NT2/D1 (cell line): Measurements from ENCODE around the gene RERE.

Experiments used
- DNase-seq: peaks from one replicate; pipeline ENCODE4 v3.0.0-alpha.2; 2011; ENCODE audit warnings: low read depth, low spot score
- H3K27me3 ChIP-seq: 2 replicates; pipeline ENCODE4 v1.6.0; 2011; ENCODE audit warnings: mild to moderate bottlenecking; ENCODE audit not compliant: insufficient read length, insufficient read depth
- H3K36me3 ChIP-seq: 2 replicates; pipeline ENCODE4 v1.6.1; 2011; ENCODE audit warnings: mild to moderate bottlenecking, low read length, mixed read lengths; ENCODE audit not compliant: insufficient read depth, insufficient read length
- H3K4me1 ChIP-seq: 2 replicates; pipeline ENCODE4 v1.5.1; 2011; ENCODE audit not compliant: insufficient read depth, insufficient read length
- H3K4me3 ChIP-seq: 2 replicates; pipeline ENCODE4 v1.5.1; 2011; ENCODE audit warnings: low read depth; ENCODE audit not compliant: insufficient read length
- H3K9ac ChIP-seq: 2 replicates; pipeline ENCODE4 v1.6.0; 2011; ENCODE audit warnings: low read depth; ENCODE audit not compliant: insufficient read length
- H3K9me3 ChIP-seq: 2 replicates; pipeline ENCODE4 v1.5.1; 2011; ENCODE audit warnings: mild to moderate bottlenecking, low read length; ENCODE audit not compliant: insufficient read depth
- SUZ12 ChIP-seq: IDR thresholded peaks from 2 replicates; pipeline ENCODE4 v1.6.1; 2011; ENCODE audit not compliant: insufficient read length, insufficient read depth; ENCODE audit errors: extremely low read depth
- YY1 ChIP-seq: IDR thresholded peaks from 2 replicates; pipeline ENCODE4 v1.6.1; 2011; ENCODE audit not compliant: insufficient read length, insufficient read depth
- ZNF274 ChIP-seq: IDR thresholded peaks from 2 replicates; pipeline ENCODE4 v1.6.1; 2011; ENCODE audit warnings: mild to moderate bottlenecking, low read depth, low read length

Gene RERE

DNA sequence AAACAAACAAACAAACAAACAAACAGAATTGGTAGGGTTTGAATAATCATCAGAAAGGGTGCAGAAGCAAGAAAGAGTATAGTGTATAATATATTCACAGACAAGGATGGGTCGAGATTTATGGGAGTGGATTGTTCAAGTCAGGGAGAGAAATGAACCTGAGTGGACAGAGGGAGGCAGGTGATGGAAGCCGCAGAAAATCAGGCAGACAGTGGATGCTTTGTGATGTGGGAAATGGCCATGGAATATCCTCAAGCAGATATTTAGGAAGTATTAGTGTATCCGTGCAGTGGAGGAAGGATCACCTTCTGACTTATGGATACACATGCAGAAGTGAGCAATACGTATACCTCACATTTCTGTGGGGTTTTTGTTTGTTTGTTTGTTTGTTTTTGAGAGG is 513.6 kb downstream of the RERE start:
- no peaks in the 10 kb centered on the region for H3K4me1 ChIP-seq
- no peaks in the 10 kb centered on the region for H3K9me3 ChIP-seq
- no peak for DNase-seq
- no peak overlapping the region for H3K9ac ChIP-seq
- H3K27me3 ChIP-seq, result no peaks in the 10 kb centered on the region
- H3K4me3 ChIP-seq, result no peak overlapping the region
- TF ChIP-seq ZNF274 (no peak), YY1 (no peak), SUZ12 (no peak)
- H3K36me3 ChIP-seq, result no peaks in the 10 kb centered on the region

DNA sequence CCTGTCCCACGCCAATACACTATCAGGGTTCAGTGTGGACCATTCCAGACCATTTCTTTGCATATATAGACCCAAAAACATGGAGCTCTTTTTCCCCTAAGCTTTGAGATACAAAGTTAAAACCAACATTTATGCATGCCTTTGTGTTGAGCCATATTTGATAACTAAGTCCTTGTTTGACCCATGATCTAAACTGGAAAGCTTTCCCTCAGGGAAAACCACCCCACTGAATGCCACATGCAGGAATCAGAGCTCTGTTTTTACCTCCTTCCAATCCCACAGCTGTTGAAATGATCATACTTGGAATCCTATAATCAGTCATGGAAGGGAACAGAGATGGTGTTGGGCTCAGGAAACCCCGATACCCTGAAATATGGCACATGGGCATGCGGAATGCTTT is 514.3 kb downstream of the RERE start:
- TF ChIP-seq YY1, result no peak
- TF ChIP-seq SUZ12, result no peak
- TF ChIP-seq ZNF274, result no peak
- DNase-seq, result no peak
- no peak overlapping the region for H3K9ac ChIP-seq
- no peaks in the 10 kb centered on the region for H3K36me3 ChIP-seq
- no peaks in the 10 kb centered on the region for H3K4me1 ChIP-seq
- H3K9me3 ChIP-seq, result no peaks in the 10 kb centered on the region
- H3K27me3 ChIP-seq, result no peaks in the 10 kb centered on the region
- no peak overlapping the region for H3K4me3 ChIP-seq
